Measurements from ENCODE around the gene GLDC.

GRCh38 chr9:6610073-6610472 lies 35.5 kb downstream of the GLDC start:
- TF ChIP-seq EP300 (IDR thresholded peaks at IDR 0.05) (no peak), CTCF (IDR thresholded peaks at IDR 0.05) (no peak)

Measured in upper lobe of left lung (tissue), 4 donors.